H1 (cell line): ENCODE results near the gene MYOM1. TPM values are rescaled to one million over a fixed set of nuclear protein-coding genes. Genes with fewer than 3 reads are reported as not detected.

ENCODE experiments used
- CREB1 ChIP-seq: IDR thresholded peaks from 2 replicates; pipeline ENCODE4 v1.6.1; 2012; ENCODE audit warnings: inconsistent platforms
- SIN3A ChIP-seq, 2 experiments: IDR thresholded peaks in 1 of 2; conservative IDR thresholded peaks in 1 of 2; 2 replicates each; pipeline ENCODE4 v1.6.1; 2011 to 2012; ENCODE audit warnings: low read length in 2 of 2, improper control_type of control experiment in 1 of 2, low read depth in 1 of 2, mild to moderate bottlenecking in 1 of 2
- TEAD4 ChIP-seq: IDR thresholded peaks from 2 replicates; pipeline ENCODE4 v1.6.1; 2012; ENCODE audit warnings: low read depth, low read length, inconsistent platforms, mixed read lengths
- polyA plus RNA-seq, 7 experiments: library from polyadenylated mRNA; depleted of rRNA in 3 of 7; stranded (reverse) in 5 of 7; unstranded in 2 of 7; fragments of >200 nt in 5 of 7; fragments of 200-250 nt in 2 of 7; gene quantifications; 1 replicate in 5 of 7; 2 replicates in 1 of 7; 4 replicates in 1 of 7; pipeline versions ENCODE4 v1.2.1 to v1.2.3, GENCODE V29; 2011 to 2013; ENCODE audit warnings: missing spikeins in 2 of 7, mixed read lengths in 2 of 7
- total RNA-seq: library from RNA; stranded (reverse); fragmentation: NEBNext Ultra II Directional; extraction: Animal tissue kit (Norgen Biotek cat#: 25700); gene quantifications from 2 replicates; pipeline ENCODE4 v1.2.1, GENCODE V29; 2021

MYOM1 gene
- total and polyA plus RNA-seq, 2 of the 8 experiments (the other 6 are each of a cell fraction or from before 2014, with no cell fraction given) = 0.06 to 0.32 TPM

GRCh38 chr18:3172097-3172496 is 47.7 kb downstream of the MYOM1 start (continued):
- TF ChIP-seq SIN3A (conservative IDR thresholded peaks at IDR 0.05 in 1 of 2, IDR thresholded peaks at IDR 0.05 in 1 of 2; ENCODE audit: low read depth in 1 of 2, low read length in 2 of 2) (no peak), TEAD4 (no peak), CREB1 (no peak)
- TF ChIP-seq, all 59 proteins: peak for 0
